Neutrophil (primary cell): ENCODE results near the gene EDAR.

Source experiments
- H3K27ac ChIP-seq: fragments of 200-600 bp; sonication (generic); 2 replicates; pipeline ENCODE4 v1.5.1; 2016; ENCODE audit warnings: mild to moderate bottlenecking, moderate library complexity
- H3K27me3 ChIP-seq: fragments of 200-600 bp; sonication (generic); 2 replicates; pipeline ENCODE4 v1.6.0; 2016; ENCODE audit warnings: mild to moderate bottlenecking
- H3K36me3 ChIP-seq: fragments of 200-600 bp; sonication (generic); 2 replicates; pipeline ENCODE4 v1.5.1; 2017
- H3K4me1 ChIP-seq, 2 experiments: fragments of 200-600 bp in 1 of 2; sonication (generic) in 1 of 2; 1 replicate in 1 of 2; 2 replicates in 1 of 2; pipeline versions ENCODE4 v1.5.1 to v1.6.1; 2013 to 2016; ENCODE audit warnings: low read depth in 1 of 2, low read length in 1 of 2, mild to moderate bottlenecking in 1 of 2, moderate library complexity in 1 of 2; ENCODE audit not compliant: control insufficient read depth in 1 of 2, insufficient read depth in 1 of 2
- H3K4me3 ChIP-seq, 2 experiments: fragments of 200-600 bp in 1 of 2; sonication (generic) in 1 of 2; 1 replicate in 1 of 2; 2 replicates in 1 of 2; pipeline ENCODE4 v1.5.1; 2013 to 2016; ENCODE audit warnings: low read depth in 1 of 2, low read length in 1 of 2, mild to moderate bottlenecking in 1 of 2, moderate library complexity in 1 of 2
- H3K9me3 ChIP-seq: fragments of 200-600 bp; sonication (generic); 2 replicates; pipeline ENCODE4 v1.5.1; 2016
- CTCF ChIP-seq: fragments of 200-600 bp; sonication (generic); IDR thresholded peaks from 2 replicates; pipeline ENCODE4 v1.5.1; 2016; ENCODE audit warnings: antibody characterized with exemption

The EDAR gene

GRCh38 chr2:108943751-108944150 lies 45.3 kb downstream of the EDAR start:
- H3K9me3 ChIP-seq: peaks cover 4% of the 10 kb centered on the region
- no peak overlapping the region for H3K27ac ChIP-seq
- H3K36me3 ChIP-seq: no peaks in the 10 kb centered on the region
- no peak overlapping the region for H3K4me3 ChIP-seq
- no peaks in the 10 kb centered on the region for H3K27me3 ChIP-seq
- no peaks in the 10 kb centered on the region for H3K4me1 ChIP-seq
- TF ChIP-seq CTCF: no peak

GRCh38 chr2:108942888-108943287 lies 46.1 kb downstream of the EDAR start:
- no peaks in the 10 kb centered on the region for H3K27me3 ChIP-seq
- H3K9me3 ChIP-seq: peaks cover 4% of the 10 kb centered on the region
- H3K36me3 ChIP-seq: no peaks in the 10 kb centered on the region
- no peak for TF ChIP-seq CTCF
- H3K4me3 ChIP-seq: no peak overlapping the region
- no peaks in the 10 kb centered on the region for H3K4me1 ChIP-seq
- no peak overlapping the region for H3K27ac ChIP-seq

- no peaks in the 10 kb centered on the region for H3K4me1 ChIP-seq
- no peak overlapping the region for H3K27ac ChIP-seq
- no peak for TF ChIP-seq CTCF
- H3K36me3 ChIP-seq: no peaks in the 10 kb centered on the region
- no peak overlapping the region for H3K4me3 ChIP-seq
- H3K27me3 ChIP-seq: no peaks in the 10 kb centered on the region
- H3K9me3 ChIP-seq: no peaks in the 10 kb centered on the region
Observed at GRCh38 chr2:108942231-108942825, 46.7 kb downstream of the EDAR start.

GRCh38 chr2:108941767-108942166 lies 47.3 kb downstream of the EDAR start:
- no peaks in the 10 kb centered on the region for H3K27me3 ChIP-seq
- H3K27ac ChIP-seq: no peak overlapping the region
- no peaks in the 10 kb centered on the region for H3K36me3 ChIP-seq
- TF ChIP-seq CTCF: no peak
- no peaks in the 10 kb centered on the region for H3K9me3 ChIP-seq
- H3K4me3 ChIP-seq: no peak overlapping the region
- no peaks in the 10 kb centered on the region for H3K4me1 ChIP-seq

- Histone ChIP-seq H3K36me3 (no peaks in the 10 kb centered on the region), H3K9me3 (no peaks in the 10 kb centered on the region), H3K4me1 (no peaks in the 10 kb centered on the region), H3K27ac (no peak overlapping the region), H3K27me3 (no peaks in the 10 kb centered on the region), H3K4me3 (no peak overlapping the region)
- TF ChIP-seq CTCF: no peak
Observed at GRCh38 chr2:108941161-108941665, 47.8 kb downstream of the EDAR start.
